Activated CD4-positive, alpha-beta T cell treated with anti-CD3 and anti-CD28 coated beads, Interleukin-2, amount 50 U/mL, for 4 hours (primary cell): ENCODE measurements around the gene FOXP4.
A peak's percentile ranks its signal among the peaks of the same experiment; 100 is the strongest.
"Not testable (repeated sequence)": the region's sequence is repeated elsewhere in the genome, so short reads cannot be mapped to it uniquely, and the experiment has no call there.

ENCODE experiments used
- DNase-seq, 2 experiments: peaks; one replicate each; pipeline ENCODE4 v3.0.0-alpha.2; 2020

The FOXP4 gene

DNA sequence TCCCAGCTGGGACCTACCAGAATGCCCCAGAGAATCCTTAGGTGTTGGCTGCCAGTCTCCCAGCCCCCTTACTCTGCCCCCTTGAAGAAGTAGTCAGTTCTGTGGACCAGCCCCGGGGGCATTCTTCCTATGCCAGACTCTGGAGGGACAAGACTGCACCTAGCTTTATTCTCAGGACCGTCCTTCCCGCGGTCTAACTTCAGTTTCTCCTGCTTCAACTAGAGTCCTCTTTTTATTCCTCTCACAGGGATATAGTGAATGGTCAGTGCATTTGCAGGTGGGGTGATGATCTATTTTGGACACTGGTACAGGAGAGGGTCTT is 56.2 kb downstream of the FOXP4 start:
- no peak for DNase-seq

DNA sequence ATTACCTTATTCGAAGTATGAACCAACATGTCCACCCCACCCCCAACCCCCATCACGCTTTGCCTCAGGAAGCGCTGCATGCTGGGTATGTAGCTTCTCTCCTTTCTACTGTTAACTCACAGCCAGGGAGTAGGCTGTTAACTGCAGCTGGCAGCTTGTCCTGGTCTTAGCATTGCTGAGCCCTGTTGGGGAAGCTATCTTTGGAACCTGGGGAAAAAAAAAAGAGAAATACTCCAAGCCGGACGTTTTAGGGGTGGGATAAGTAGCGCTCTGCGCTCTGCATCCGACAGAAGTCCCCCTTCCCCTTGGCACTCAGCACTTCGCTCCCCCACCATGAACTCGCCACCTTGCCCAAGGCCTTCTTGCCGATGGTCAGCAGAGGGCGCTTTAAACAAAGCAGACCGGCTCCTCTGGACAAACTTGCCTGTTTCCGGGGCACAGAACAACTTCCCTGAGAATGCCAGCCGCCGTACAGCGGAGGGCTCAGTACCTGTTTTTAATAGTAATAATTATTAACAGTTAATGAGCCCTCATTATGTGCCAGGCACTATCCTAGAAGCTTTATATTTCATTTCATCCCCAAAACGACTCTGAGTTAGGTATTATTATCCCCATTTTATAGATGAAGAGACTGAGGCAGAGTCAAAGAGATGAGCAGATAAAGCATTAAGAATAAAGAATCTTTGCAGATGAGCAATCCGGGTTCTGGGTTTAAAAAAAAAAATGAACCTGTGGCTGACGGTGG is 56.9 kb downstream of the FOXP4 start:
- peak; percentile 61 for DNase-seq

GRCh38 chr6:41604006-41604405 is 57.8 kb downstream of the FOXP4 start:
- no peak for DNase-seq

GRCh38 chr6:41605649-41606048 is 59.5 kb downstream of the FOXP4 start:
- DNase-seq, result no peak

DNA sequence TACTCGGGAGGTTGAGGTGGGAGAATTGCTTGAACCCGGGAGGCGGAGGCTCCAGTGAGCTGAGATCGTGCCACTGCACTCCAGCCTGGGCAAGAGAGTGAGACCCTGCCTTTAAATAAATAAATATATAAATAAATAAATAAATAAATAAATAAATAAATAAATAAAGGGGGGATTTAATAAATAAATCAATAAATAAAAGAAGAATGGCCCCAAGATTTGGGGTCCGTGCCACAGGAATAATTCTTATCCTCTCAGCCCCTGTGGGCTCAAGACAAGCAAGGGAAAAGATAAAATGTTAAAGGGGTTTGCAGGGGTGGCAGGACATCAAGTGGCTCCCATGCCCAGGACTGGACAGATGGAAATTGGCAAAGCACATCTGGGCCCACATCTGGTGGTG is 60.9 kb downstream of the FOXP4 start:
- DNase-seq, result no peak

DNA sequence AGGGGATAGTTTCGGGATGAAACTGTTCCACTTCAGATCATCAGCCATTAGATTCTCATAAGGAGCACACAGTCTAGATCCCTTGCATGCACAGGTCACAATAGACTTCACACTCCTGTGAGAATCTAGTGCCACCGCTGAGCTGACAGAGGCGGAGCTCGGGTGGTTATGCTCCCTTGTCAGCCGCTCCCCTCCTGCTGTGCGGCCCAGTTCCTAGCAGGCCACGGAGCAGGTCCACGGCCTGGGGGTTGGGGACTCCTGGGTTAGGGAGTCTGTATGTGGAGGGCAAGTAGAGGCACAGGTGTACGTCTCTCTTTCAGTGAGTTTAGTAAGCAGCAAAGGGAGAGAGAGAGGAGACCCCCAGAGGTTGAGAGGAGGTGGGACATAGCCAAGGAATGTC is 61.6 kb downstream of the FOXP4 start:
- DNase-seq, result no peak

DNA sequence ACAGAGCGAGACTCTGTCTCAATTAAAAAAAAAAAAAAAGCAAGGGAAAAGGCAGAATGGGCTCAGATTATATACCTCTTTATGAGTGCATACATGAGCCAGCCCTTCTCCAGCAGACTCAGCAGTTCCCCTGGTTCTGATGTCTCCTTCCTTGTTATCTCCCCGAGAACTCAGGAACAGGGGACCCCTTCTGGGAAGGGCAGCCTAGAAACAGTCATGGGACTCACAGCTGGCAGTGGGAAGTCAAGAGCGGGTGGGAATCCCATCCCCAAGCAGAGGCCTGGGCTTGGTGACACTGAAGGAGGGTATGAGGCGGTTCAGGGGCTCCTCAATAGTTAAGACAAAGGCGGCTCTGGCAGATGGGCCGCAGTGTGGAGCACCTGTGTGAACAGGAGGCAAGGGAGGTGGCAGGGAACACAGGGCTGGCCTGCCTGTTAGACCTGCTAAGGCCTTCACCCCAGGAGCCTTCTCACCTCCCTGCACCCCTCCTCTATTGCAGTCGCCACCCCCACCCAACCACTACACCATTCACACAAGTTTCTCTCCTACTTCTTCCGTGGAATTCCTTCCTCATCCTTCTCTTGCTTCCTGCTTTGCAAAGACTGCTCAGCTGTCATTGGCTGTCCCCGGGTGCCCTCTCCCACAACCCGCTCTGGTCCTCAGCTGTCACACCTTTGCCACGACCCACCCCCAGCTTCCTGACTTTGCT is 62.4 kb downstream of the FOXP4 start:
- DNase-seq, result no peak

- DNase-seq, result no peak
Measured at GRCh38 chr6:41614715-41615114, 68.5 kb downstream of the FOXP4 start.

DNA sequence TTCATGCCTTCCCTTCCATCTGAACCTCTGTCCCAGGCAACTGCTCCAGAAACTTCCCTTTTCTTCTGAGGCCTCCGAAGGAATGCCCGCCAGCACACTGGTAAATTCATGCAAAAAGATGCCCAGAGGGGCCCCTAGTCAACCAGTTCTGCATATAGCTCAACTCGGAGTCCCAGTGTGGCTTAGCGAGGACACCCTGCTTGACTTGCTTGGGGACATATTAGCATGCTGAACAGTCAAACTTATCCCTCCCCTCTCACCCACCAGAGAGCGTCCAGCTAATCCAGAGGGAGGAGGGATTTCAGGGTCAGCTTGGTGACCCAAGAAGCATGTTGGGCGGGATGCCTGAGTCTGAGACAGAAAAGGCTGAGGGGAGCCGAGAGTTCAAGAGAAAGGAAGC is 69.1 kb downstream of the FOXP4 start:
- DNase-seq, result no peak

DNA sequence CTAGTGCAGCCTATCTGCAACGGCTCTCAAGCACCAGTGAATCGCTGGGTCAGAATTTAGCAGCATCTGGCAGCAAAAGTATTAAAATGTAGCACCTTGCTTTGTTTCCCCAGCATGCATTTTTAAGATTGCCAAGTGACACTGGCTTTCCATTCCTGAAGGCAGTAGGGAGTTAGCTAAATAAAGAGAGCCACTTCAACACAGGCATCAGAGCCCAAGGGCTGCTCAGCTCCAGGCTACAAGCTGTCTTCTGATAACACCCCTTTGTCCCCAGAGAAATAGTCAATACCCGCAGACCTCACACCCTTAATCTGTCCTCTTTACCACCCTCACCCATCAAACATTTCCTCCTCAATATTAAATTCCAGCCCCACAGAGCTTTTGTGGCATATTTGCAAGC is 72.4 kb downstream of the FOXP4 start:
- DNase-seq, result no peak

- DNase-seq, result not testable (repeated sequence)
Measured at GRCh38 chr6:41619193-41619592, 73.0 kb downstream of the FOXP4 start.

GRCh38 chr6:41621367-41621766 is 75.2 kb downstream of the FOXP4 start:
- DNase-seq, result no peak

DNA sequence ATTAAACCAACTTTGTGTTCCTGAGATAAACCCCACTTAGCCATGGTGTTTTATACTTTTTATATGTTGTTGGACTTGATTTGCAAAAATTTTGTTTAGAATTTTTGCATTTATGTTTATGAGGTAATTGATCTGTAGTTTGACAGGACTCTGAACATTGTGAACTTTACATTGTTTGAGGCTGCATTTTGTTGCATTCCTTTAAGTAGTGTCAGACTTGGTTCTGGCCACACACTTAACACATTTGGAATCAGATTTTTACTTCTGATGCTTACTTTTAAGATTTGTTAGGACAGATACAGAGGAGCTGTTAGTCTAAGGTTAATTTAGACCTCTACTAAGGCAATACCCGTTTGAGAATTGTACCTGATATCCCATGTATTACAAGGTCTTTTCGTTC is 75.6 kb downstream of the FOXP4 start:
- DNase-seq, result no peak

DNA sequence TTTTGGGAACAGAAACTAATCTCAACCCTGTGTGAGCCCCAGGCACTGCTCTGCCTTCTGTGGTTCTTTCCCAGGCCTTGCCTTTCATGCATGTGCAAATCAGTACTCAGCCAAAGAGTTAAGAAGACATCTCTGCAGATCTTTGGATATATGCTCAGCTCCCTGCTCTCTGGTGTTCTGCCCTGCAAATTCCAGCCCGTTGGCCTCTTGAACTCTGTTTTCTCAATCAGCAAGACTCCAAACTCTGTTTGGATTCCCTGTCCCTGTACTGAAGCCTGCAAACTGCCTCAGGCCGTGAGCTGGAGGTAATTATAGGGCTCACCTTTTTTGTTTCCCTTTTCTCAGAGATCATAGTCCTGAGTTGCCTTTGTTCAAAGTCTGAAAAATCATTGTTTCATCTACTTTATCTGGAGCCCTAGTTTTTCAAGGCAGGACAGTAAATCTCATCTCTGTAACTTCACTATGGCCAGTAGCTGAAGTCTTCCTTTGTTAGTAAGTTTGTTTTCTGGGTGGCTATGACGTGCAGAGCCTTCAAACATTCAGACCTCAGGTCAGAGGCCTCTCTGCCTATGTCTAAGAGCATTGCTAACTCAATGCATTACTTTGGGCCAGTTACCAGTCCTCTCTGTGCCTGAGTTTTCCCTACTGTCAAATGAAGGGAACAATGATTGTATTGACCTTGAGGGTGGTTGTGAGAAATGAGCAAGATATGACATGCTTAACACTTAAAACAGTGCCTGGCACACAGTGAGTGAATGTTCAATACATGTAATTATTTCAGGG is 76.2 kb downstream of the FOXP4 start:
- DNase-seq, result no peak

- DNase-seq, result no peak
Measured at GRCh38 chr6:41623330-41623729, 77.1 kb downstream of the FOXP4 start.

DNA sequence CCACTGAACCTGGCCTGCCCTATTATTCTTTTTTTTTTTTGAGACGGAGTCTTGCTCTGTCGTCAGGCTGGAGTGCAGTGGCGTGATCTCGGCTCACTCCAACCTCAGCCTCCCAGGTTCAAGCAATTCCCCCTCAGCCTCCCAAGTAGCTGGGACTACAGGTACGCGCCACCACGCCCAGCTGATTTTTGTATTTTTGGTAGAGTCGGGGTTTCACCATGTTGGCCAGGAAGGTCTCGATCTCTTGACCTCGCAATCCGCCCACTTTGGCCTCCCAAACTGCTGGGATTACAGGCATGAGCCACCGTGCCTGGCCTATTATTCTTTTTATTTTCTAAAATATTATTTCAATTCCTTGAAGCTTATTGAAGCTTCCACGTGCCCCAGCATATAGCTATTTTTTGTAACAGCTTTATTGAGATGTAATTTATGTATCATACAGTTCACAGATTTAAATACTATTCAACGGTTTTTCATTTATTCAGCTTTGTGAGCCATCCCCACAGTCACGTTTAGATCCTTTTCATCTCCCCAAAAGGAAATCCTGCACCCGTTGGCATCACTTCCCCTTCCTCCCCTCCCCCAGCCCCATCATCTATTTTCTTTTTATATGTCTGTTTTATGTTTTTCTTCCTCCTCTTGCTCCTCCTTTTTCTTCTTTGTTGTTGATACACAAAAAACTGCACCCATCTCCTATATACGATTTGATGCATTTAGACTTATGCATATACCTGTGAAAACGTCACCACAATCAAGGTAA is 78.6 kb downstream of the FOXP4 start:
- no peak for DNase-seq

- no peak for DNase-seq
Measured at GRCh38 chr6:41625442-41625841, 79.3 kb downstream of the FOXP4 start.

DNA sequence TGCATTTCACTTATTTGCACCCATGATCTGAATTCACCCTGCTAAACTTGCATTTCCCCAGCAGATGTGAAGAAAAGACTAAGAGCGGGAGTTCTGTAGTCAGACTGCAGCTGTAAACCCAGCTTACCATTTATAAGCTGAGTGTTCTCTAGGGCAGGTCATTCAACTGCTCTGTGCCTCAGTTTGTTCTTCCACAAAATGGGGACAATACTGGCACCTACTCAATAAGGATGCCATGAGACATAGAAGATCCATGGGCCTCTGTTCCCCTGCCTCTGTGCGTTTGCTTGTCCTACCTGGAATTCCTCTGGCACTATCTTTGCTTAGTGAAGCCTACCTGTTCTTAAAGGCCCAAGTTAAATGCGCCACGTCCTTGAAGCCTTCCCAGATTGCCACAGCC is 79.8 kb downstream of the FOXP4 start:
- DNase-seq, result no peak

DNA sequence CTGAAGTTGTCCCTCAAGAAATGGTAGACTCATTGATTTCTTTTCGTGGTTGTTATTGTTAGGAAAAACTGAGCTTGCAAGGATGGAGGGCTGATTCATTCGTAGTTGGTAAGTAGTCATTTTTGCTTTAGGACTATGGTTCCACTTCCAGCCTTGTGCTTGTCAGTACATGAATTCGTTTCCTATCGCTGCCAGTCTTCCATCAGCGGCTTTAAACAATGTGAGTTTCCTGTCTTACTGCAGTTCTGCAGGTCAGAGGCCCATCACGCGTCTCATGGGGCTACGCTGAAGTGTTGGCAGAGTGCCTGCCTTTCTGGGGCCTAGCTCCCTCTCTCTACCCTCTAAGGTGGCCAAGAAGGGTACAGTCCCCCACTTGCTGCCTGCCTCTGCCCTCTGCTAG is 80.7 kb downstream of the FOXP4 start:
- no peak for DNase-seq

DNA sequence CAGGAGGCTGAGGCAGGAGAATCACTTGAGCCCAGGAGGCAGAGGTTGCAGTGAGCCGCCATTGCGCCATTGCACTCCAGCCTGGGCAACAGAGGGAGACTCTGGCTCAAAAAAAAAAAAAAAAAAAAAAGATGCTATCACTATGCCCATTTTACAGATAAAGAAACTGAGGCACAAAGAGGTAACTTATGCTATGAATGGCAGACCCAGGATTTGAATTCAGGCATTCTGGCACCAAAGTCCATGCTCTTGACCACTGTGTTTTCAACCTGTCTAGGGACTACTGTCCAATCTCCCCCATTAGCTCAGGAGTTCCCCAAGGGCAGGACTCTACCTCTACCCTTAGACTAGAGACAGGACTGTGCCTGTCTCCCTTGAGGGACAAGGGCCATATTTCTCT is 82.9 kb downstream of the FOXP4 start:
- DNase-seq, result no peak

- DNase-seq, result no peak
Measured at GRCh38 chr6:41630069-41630468, 83.9 kb downstream of the FOXP4 start.

DNA sequence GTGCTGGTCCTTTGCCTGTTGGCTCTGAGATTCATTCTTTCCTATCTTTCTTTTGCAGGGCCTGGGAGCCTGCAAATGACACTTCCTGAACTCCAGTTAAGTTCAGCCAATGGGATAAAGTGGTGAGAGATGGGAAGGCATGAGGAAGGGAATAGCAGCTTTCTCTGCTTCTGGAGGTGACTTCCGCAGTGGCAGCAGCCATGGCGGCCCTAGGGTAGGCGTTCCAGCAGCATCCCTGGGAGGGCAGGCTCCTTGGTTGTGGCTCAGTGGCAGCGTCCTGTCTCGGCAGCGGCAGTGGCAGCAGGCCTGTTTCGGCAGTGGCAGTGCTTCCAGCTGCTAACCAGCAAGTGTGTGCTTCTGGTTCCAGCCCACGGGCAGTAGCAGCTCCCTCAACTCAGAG is 84.8 kb downstream of the FOXP4 start:
- DNase-seq, result no peak

DNA sequence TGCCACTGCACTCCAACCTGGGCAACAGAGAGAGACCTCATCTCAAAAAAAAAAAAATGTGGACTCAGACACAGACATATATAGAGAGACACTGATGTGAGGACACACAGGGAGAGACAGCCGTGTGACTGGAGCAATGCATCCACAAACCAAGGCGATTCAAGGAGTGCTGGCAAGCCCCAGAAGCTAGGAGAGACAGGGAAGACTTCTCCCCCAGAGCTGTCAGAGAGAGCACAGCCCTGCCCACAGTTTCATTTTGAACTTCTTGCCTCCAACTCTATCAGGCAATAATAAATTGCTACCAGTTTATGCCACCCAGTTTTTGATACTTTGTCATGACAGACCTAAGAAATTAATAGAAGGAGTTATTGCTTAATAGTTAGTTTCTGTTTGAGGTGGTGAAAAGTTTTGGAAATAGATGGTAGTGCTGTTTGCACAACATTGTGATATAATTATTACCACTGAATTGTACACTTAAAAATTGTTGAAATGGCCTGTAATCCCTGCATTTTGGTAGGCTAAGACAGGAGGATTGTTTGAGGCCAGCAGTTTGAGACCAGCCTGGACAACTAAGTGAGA is 87.0 kb downstream of the FOXP4 start:
- DNase-seq, result no peak
